Measurements from ENCODE around the gene PICK1. TPM values are rescaled to one million over a fixed set of nuclear protein-coding genes. Genes with fewer than 3 reads are reported as not detected.

PICK1 gene
- total RNA-seq, 1 donor from 2014 or later, result 55.5 TPM

GRCh38 chr22:38065539-38065938 lies 8.3 kb downstream of the PICK1 start:
- no peak overlapping the region for H3K4me3 ChIP-seq (ENCODE audit: low read depth, low read length)
- no peak for TF ChIP-seq CTCF (conservative IDR thresholded peaks at IDR 0.05; ENCODE audit: low read depth, low read length)
- DNase-seq (ENCODE audit: low read depth), result no peak

GRCh38 chr22:38066381-38067027 lies 9.3 kb downstream of the PICK1 start:
- no peak for TF ChIP-seq CTCF (conservative IDR thresholded peaks at IDR 0.05; ENCODE audit: low read depth, low read length)
- no peak for DNase-seq (ENCODE audit: low read depth)
- H3K4me3 ChIP-seq (ENCODE audit: low read depth, low read length), result no peak overlapping the region

- TF ChIP-seq CTCF (conservative IDR thresholded peaks at IDR 0.05; ENCODE audit: low read depth, low read length), result no peak
- DNase-seq (ENCODE audit: low read depth), result no peak
- no peak overlapping the region for H3K4me3 ChIP-seq (ENCODE audit: low read depth, low read length)
Observed at GRCh38 chr22:38067028-38067415, 9.8 kb downstream of the PICK1 start.

GRCh38 chr22:38067761-38068360 lies 10.7 kb downstream of the PICK1 start:
- no peak overlapping the region for H3K4me3 ChIP-seq (ENCODE audit: low read depth, low read length)
- no peak for DNase-seq (ENCODE audit: low read depth)
- no peak for TF ChIP-seq CTCF (conservative IDR thresholded peaks at IDR 0.05; ENCODE audit: low read depth, low read length)

GRCh38 chr22:38068641-38069371 lies 11.6 kb downstream of the PICK1 start:
- DNase-seq (ENCODE audit: low read depth), result no peak
- no peak for TF ChIP-seq CTCF (conservative IDR thresholded peaks at IDR 0.05; ENCODE audit: low read depth, low read length)
- H3K4me3 ChIP-seq (ENCODE audit: low read depth, low read length), result no peak overlapping the region

- H3K4me3 ChIP-seq (ENCODE audit: low read depth, low read length), result no peak overlapping the region
- TF ChIP-seq CTCF (conservative IDR thresholded peaks at IDR 0.05; ENCODE audit: low read depth, low read length), result peak; percentile 33
- DNase-seq (ENCODE audit: low read depth), result no peak
Observed at GRCh38 chr22:38069372-38070249, 12.4 kb downstream of the PICK1 start.

All from epithelial cell of proximal tubule (primary cell).